Osteoblast (primary cell): ENCODE measurements around the gene FAM181A. TPM values are rescaled to one million over a fixed set of nuclear protein-coding genes. Genes with fewer than 3 reads are reported as not detected.

Experiments
- DNase-seq: peaks from one replicate; pipeline ENCODE4 v3.0.0; 2011; ENCODE audit warnings: low spot score, mixed read lengths; ENCODE audit not compliant: insufficient read length; ENCODE audit errors: missing footprints
- H2AFZ ChIP-seq: 2 replicates; pipeline ENCODE4 v1.6.0; 2011; ENCODE audit warnings: mild to moderate bottlenecking, low read length
- H3K27ac ChIP-seq: 2 replicates; pipeline ENCODE4 v1.5.1; 2011; ENCODE audit warnings: mild to moderate bottlenecking, low read depth, low read length, moderate library complexity
- H3K27me3 ChIP-seq: 2 replicates; pipeline ENCODE4 v1.6.0; 2012; ENCODE audit warnings: mild to moderate bottlenecking, control low read depth, inconsistent platforms, low read length, moderate library complexity; ENCODE audit not compliant: insufficient read depth
- H3K36me3 ChIP-seq: 2 replicates; pipeline ENCODE4 v1.5.1; 2011; ENCODE audit warnings: mild to moderate bottlenecking, low read length, control low read depth, moderate library complexity; ENCODE audit not compliant: insufficient read depth
- H3K4me1 ChIP-seq: 2 replicates; pipeline ENCODE4 v1.5.1; 2011; ENCODE audit warnings: mild to moderate bottlenecking, low read length, control low read depth, moderate library complexity; ENCODE audit not compliant: insufficient read depth
- H3K4me2 ChIP-seq: 2 replicates; pipeline ENCODE4 v1.6.0; 2011; ENCODE audit warnings: mild to moderate bottlenecking, low read length; ENCODE audit not compliant: insufficient read depth
- H3K4me3 ChIP-seq: fragments of 200-600 bp; sonication (generic); 3 replicates; pipeline ENCODE4 v1.5.1; 2012; ENCODE audit warnings: mild to moderate bottlenecking, low read length, inconsistent platforms; ENCODE audit not compliant: insufficient read depth
- H3K79me2 ChIP-seq: 2 replicates; pipeline ENCODE4 v1.6.0; 2012; ENCODE audit warnings: mild to moderate bottlenecking, low read length, control low read depth, inconsistent platforms; ENCODE audit not compliant: insufficient read depth
- H3K9me3 ChIP-seq: 2 replicates; pipeline ENCODE4 v1.5.1; 2011; ENCODE audit warnings: low read depth, low read length, control low read depth
- H4K20me1 ChIP-seq: 2 replicates; pipeline ENCODE4 v1.6.0; 2012; ENCODE audit warnings: mild to moderate bottlenecking, low read length, control low read depth; ENCODE audit not compliant: insufficient read depth
- total RNA-seq: library from RNA; depleted of rRNA; stranded (reverse); fragments of >200 nt; gene quantifications from 2 replicates; pipeline ENCODE4 v1.2.3, GENCODE V29; 2012
- TF ChIP-seq, protein P1 (sequence below): IDR thresholded peaks from 2 replicates; pipeline ENCODE4 v1.5.1; 2011; ENCODE audit warnings: mild to moderate bottlenecking, low read depth, low read length, moderate library complexity; ENCODE audit errors: extremely low read depth

The FAM181A gene
- total RNA-seq, 1 donor, result not detected

DNA sequence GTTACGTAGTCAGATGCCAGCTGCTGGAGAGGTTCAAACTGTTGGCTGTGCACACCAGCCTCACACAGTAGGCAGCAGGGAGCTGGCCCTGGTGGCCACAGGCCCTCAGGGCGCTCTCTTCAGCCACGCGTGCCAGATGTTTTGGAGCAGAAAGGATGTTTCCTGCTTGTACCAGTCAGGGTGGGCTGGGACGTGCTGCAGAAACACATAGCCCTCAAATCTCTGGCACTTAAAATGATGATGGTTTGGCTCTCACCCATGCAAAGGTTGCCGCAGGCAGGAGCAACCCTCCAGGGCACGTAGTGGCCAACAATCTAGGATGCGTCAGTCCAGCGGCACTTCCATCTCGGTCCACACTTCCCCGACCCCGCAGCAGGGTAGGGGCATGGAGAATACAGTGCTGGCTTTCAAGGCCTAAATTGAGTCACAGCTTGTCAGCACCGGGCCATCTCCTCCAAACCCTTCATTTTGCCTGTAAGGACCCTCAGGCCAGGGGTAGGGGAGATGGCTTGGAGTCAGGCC lies 1.7 kb upstream of the FAM181A start:
- Histone ChIP-seq H4K20me1 (no peaks in the 10 kb centered on the region), H3K27ac (no peak overlapping the region), H3K27me3 (no peaks in the 10 kb centered on the region), H3K79me2 (no peaks in the 10 kb centered on the region), H3K4me2 (no peak overlapping the region), H3K4me1 (no peaks in the 10 kb centered on the region), H3K36me3 (no peaks in the 10 kb centered on the region), H2AFZ (no peak overlapping the region), H3K4me3 (no peak overlapping the region), H3K9me3 (no peaks in the 10 kb centered on the region)
- DNase-seq, result no peak
- TF ChIP-seq, protein P1, sequence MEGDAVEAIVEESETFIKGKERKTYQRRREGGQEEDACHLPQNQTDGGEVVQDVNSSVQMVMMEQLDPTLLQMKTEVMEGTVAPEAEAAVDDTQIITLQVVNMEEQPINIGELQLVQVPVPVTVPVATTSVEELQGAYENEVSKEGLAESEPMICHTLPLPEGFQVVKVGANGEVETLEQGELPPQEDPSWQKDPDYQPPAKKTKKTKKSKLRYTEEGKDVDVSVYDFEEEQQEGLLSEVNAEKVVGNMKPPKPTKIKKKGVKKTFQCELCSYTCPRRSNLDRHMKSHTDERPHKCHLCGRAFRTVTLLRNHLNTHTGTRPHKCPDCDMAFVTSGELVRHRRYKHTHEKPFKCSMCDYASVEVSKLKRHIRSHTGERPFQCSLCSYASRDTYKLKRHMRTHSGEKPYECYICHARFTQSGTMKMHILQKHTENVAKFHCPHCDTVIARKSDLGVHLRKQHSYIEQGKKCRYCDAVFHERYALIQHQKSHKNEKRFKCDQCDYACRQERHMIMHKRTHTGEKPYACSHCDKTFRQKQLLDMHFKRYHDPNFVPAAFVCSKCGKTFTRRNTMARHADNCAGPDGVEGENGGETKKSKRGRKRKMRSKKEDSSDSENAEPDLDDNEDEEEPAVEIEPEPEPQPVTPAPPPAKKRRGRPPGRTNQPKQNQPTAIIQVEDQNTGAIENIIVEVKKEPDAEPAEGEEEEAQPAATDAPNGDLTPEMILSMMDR, result no peak

DNA sequence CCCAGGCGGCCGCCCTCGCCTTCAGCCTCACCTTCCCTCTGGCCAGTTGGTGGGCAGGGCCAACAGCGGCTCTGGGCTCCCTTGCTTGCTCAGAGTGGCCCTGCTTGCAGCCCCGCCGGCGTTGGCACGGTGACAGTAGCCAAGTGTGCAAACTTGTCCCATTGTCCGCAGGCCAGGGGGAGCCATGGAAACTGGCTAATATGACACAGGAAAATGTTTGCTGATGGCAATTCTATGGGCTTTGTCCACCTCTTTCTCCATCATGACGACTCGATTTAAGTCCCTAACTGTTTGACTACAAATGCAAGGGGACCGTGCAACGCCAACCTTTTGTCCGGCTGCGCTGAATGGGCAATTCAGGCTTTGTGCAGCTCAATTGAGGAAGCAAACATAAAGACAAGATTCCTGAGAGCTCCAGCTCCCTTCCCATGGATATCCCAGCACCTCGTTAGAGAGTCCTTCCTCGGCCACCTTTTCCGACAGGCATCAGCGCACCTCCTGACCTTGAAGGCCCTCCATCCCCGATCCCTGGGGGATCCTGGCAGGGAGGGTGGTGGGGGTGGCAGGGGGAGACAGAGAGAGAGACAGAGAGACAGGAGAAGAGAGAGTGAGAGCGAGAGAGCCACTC lies 785 bp upstream of the FAM181A start:
- Histone ChIP-seq H2AFZ (no peak overlapping the region), H3K4me3 (no peak overlapping the region), H3K9me3 (no peaks in the 10 kb centered on the region), H4K20me1 (no peaks in the 10 kb centered on the region), H3K79me2 (no peaks in the 10 kb centered on the region), H3K4me1 (no peaks in the 10 kb centered on the region), H3K36me3 (no peaks in the 10 kb centered on the region), H3K27me3 (no peaks in the 10 kb centered on the region), H3K27ac (no peak overlapping the region), H3K4me2 (no peak overlapping the region)
- DNase-seq, result no peak
- TF ChIP-seq, protein P1, result no peak

DNA sequence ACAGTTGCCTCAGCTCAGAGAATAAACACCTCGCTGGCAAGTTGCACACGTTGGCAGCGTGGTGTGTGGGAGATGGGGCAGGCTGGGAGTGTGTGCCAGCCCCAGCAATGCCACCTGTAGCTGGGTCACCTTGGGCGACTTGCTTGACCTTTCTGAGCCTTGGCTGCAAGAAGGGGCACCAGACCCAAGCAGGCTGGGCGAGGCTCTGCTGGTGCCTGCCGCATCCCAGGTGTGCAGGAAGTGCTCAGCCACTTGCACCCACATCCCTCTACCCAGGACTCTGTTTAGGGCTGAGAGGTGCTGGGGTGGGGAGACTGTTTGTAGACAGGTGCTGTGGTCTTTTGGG lies 629 bp downstream of the FAM181A start:
- Histone ChIP-seq H3K27me3 (no peaks in the 10 kb centered on the region), H3K4me1 (no peaks in the 10 kb centered on the region), H3K79me2 (no peaks in the 10 kb centered on the region), H4K20me1 (no peaks in the 10 kb centered on the region), H3K9me3 (no peaks in the 10 kb centered on the region), H3K4me2 (no peak overlapping the region), H3K4me3 (no peak overlapping the region), H3K36me3 (no peaks in the 10 kb centered on the region), H3K27ac (no peak overlapping the region), H2AFZ (no peak overlapping the region)
- DNase-seq, result no peak
- TF ChIP-seq, protein P1, result no peak

DNA sequence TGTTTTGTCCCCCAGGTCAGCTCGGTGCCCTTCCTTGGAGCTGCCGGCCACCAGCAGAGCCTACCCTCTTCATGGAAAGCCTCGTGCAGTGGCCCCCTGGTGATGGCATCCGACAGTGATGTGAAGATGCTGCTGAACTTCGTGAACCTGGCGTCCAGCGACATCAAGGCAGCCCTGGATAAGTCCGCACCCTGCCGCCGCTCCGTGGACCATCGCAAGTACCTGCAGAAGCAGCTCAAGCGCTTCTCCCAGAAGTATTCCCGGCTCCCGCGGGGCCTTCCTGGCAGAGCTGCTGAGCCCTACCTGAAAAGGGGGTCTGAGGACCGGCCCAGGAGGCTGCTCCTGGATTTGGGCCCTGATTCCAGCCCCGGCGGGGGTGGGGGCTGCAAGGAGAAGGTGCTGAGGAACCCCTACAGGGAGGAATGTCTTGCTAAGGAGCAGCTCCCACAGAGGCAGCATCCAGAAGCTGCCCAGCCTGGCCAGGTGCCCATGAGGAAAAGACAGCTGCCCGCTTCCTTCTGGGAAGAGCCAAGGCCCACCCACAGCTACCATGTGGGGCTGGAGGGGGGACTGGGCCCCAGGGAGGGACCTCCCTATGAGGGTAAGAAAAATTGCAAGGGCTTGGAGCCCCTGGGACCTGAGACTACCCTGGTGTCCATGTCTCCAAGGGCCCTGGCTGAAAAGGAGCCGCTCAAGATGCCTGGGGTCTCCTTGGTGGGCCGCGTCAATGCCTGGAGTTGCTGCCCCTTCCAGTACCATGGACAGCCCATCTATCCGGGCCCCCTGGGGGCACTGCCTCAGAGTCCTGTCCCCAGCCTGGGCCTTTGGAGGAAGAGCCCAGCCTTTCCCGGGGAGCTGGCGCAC lies 1.3 kb downstream of the FAM181A start:
- DNase-seq, result peak; percentile 65
- Histone ChIP-seq H3K4me2 (no peak overlapping the region), H3K4me1 (no peaks in the 10 kb centered on the region), H3K36me3 (no peaks in the 10 kb centered on the region), H3K79me2 (no peaks in the 10 kb centered on the region), H3K9me3 (no peaks in the 10 kb centered on the region), H4K20me1 (no peaks in the 10 kb centered on the region), H3K4me3 (no peak overlapping the region), H3K27me3 (no peaks in the 10 kb centered on the region), H3K27ac (no peak overlapping the region), H2AFZ (no peak overlapping the region)
- TF ChIP-seq, protein P1, result no peak
